ENCODE results near the gene CAMSAP1. TPM values are rescaled to one million over a fixed set of nuclear protein-coding genes. Genes with fewer than 3 reads are reported as not detected.

Gene CAMSAP1
- total RNA-seq, 4 donors from 2014 or later, result 15.6 to 61.2 (median 43.2) TPM

DNA sequence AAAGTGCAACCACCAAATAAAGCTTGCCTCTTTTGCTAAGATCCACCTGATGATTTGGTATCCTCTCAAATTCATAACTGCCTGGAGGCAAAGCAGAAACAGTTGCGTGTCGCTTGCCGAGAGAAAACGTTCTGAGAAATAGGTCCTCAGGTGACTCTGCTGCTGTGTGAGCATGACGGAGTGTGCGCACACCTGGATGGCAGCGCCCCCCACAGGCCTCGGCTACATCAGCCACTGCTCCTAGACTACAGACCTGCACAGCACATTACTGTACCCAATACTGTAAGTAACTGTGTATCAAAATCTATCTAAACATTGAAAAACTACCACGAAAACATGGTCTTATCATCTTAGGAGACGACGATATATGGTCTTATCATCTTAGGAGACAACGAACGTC, 87.4 kb downstream of the CAMSAP1 start:
- H3K4me1 ChIP-seq, result no peaks in the 10 kb centered on the region
- H3K36me3 ChIP-seq, result no peaks in the 10 kb centered on the region
- H3K27ac ChIP-seq, result no peak overlapping the region
- intact Hi-C loops (cut with DNase I; ENCODE audit: low total_unique reads), result no loop called here
- H3K9me3 ChIP-seq, result no peaks in the 10 kb centered on the region
- no peaks in the 10 kb centered on the region for H3K27me3 ChIP-seq
- H3K4me3 ChIP-seq, result no peak overlapping the region
- DNase-seq, result no peak
- TF ChIP-seq, protein P1, sequence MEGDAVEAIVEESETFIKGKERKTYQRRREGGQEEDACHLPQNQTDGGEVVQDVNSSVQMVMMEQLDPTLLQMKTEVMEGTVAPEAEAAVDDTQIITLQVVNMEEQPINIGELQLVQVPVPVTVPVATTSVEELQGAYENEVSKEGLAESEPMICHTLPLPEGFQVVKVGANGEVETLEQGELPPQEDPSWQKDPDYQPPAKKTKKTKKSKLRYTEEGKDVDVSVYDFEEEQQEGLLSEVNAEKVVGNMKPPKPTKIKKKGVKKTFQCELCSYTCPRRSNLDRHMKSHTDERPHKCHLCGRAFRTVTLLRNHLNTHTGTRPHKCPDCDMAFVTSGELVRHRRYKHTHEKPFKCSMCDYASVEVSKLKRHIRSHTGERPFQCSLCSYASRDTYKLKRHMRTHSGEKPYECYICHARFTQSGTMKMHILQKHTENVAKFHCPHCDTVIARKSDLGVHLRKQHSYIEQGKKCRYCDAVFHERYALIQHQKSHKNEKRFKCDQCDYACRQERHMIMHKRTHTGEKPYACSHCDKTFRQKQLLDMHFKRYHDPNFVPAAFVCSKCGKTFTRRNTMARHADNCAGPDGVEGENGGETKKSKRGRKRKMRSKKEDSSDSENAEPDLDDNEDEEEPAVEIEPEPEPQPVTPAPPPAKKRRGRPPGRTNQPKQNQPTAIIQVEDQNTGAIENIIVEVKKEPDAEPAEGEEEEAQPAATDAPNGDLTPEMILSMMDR (IDR thresholded peaks at IDR 0.05), result no peak
- TF ChIP-seq POLR2A (IDR thresholded peaks at IDR 0.05), result no peak

DNA sequence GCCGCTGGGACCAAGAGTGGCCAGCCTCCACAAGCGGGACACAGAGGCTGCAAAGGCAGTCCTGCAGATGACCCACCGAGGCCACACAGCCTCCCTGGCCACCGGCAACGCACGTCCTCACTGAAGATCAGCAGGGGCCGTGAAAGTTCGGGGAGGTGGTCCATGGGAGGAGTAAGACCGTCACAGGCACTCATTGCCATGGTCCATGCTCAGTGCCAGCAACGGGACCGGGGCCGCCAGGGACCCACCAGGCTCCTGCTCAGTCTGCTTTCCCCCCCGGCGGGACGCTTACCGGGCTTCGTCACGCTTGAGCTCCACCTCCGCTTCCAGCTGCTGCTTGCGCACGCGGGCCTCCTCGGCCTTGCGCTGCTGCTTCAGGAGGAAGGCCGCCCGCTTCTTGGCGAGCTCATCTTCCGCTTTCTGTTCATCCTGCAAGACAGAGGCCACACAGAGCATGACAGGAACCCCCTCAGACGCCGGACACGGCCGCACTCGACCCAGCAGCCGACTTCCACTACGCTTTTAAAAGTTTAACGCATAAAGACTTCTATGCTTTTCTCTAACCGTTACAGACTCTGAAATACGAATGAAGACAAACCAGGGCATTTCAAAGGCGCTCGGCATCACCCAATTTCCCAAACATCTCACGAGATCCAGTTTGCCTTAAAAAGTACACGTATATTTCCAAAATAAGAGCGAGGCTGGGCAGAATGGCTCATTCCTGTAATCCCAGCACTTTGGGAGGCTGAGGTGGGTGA, 88.4 kb downstream of the CAMSAP1 start:
- Histone ChIP-seq H3K4me1 (no peaks in the 10 kb centered on the region), H3K36me3 (no peaks in the 10 kb centered on the region), H3K4me3 (no peak overlapping the region), H3K27ac (no peak overlapping the region), H3K27me3 (no peaks in the 10 kb centered on the region), H3K9me3 (no peaks in the 10 kb centered on the region)
- intact Hi-C loops (cut with DNase I; ENCODE audit: low total_unique reads), result no loop called here
- no peak for DNase-seq
- TF ChIP-seq POLR2A (IDR thresholded peaks at IDR 0.05), result no peak
- TF ChIP-seq, protein P1 (IDR thresholded peaks at IDR 0.05), result no peak

DNA sequence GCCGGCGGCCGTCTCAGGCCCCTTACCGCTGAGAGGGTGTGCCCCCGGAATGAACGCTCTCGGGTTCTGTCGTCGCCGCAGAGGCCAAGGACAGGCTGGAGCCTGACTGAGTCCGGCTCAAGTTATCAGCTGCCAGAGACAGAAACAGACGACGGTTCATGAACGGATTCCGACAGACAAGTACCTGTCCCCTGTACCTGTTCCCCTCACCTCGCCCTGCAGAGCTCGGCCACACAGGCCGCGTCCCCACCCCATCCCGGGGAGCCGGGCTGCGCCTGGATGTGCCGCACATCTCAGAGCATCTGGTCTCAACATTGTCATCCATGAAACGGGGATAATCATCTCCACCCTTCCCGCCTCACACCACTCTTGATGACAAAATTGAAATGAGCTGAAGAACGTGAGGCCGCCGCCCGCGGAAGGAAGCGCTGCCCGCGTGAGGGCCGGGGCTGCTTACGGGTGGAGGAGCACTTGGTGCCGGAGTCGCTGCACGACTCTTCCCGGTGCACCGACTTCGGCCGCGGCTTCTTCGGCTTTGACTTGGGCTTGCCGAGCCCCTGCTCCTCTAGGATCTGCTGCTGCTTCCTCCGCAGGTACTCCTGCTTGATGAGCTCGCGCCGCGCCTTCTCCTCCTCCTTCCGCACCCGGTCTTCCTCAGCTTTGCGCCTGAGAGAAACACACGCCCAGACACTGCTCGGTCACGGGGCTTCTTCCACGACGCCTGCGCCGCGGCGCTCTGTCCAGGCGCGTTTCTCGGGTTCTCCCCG, 89.2 kb downstream of the CAMSAP1 start:
- DNase-seq, result no peak
- Histone ChIP-seq H3K27me3 (no peaks in the 10 kb centered on the region), H3K27ac (no peak overlapping the region), H3K9me3 (no peaks in the 10 kb centered on the region), H3K4me1 (no peaks in the 10 kb centered on the region), H3K36me3 (no peaks in the 10 kb centered on the region), H3K4me3 (no peak overlapping the region)
- intact Hi-C loops (cut with DNase I; ENCODE audit: low total_unique reads), result no loop called here
- TF ChIP-seq, protein P1 (IDR thresholded peaks at IDR 0.05), result no peak
- no peak for TF ChIP-seq POLR2A (IDR thresholded peaks at IDR 0.05)

DNA sequence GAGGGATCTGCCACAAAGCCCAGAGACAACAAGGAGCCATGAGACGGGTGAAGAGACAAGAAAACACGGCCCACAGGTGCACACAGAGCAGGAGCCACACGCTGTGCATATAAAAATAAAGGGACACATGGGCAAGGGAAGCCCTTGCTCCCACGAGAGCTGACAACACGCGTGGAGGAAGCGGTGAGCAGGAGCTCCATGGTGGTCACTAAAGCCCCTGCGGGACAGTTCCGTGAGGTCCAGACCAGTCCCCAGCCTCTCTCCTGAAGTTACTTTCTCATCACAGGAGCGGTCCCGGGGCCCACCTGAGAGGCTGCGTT, 90.7 kb downstream of the CAMSAP1 start:
- H3K27ac ChIP-seq, result no peak overlapping the region
- H3K36me3 ChIP-seq, result no peaks in the 10 kb centered on the region
- TF ChIP-seq POLR2A (IDR thresholded peaks at IDR 0.05), result no peak
- TF ChIP-seq, protein P1 (IDR thresholded peaks at IDR 0.05), result no peak
- H3K27me3 ChIP-seq, result no peaks in the 10 kb centered on the region
- DNase-seq, result no peak
- intact Hi-C loops (cut with DNase I; ENCODE audit: low total_unique reads), result no loop called here
- H3K4me3 ChIP-seq, result no peak overlapping the region
- H3K4me1 ChIP-seq, result no peaks in the 10 kb centered on the region
- no peaks in the 10 kb centered on the region for H3K9me3 ChIP-seq
